Activated CD4-positive, alpha-beta T cell treated with anti-CD3 and anti-CD28 coated beads, Interleukin-2, amount 50 U/mL, for 48 hours (primary cell): ENCODE data around the gene TGFB1I1.
"Not testable (repeated sequence)": the region's sequence is repeated elsewhere in the genome, so short reads cannot be mapped to it uniquely, and the experiment has no call there.

Source experiments
- DNase-seq, 2 experiments: peaks; one replicate each; pipeline ENCODE4 v3.0.0-alpha.2; 2020

The TGFB1I1 gene

DNA sequence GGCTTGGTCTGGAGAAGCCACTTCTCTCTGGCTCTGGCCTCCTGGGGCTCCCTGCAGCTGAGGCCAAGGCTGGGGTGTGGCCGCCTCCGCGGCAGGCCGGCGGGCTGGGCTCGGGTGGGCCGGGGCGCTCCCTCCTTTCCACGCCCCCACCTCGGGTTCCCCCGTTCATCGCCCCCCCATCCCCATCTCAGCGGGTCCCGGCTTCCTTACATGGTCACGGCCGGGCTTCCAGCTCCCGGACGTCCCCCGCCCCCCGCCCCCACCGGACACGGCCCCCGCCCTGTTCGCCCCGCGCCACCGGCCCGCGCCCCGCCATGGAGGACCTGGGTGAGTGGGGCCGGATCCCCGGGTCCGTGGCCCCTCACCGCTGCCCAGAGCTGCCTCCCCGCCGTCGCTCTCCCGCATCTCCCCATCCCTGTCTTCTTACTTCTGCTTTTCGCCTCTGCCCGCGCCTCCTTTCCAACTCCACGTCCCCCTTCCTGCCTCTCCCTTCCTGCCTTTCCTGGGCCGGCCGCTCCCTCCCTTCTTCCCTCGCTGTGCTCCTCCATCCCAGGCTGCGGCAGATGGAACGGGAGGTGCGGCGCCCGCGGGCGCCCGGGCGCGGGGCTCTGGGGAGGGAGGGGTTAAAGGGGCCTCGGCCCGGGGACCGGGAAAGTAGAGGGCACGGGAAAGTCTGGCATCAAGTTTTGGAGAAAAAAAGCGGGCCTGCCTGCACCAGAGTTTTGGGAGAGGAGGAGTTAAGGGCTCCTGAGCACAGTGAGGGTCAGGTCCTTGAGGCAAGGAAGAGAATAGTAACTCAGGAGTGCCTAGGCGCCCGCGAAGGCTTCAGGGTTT, at the start of gene TGFB1I1:
TSS of gene TGFB1I1 (plus strand) at position 278 of the 834 bp plus-strand sequence. CDS start at position 315, 37 bp downstream.
- DNase-seq, result no peak

DNA sequence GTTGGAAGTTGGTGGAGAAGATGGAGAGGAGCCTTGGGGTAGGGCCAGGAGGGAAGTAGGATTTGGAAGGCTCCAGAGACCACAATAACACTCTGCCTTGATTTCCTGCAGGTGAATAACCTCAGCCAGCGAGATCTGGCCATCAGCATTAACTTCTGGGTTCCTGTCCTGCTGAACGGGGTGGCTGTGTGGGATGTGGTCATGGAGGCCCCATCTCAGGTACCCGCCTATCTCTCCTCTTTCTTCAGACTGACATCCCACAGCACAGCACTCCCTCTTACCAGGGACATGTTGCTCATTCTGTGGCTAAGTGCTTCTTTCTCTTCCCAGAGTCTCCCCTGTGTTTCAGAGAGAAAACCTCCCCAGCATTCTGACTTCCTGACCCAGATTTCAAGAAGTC, 48.7 kb upstream of the TGFB1I1 start:
- no peak for DNase-seq

DNA sequence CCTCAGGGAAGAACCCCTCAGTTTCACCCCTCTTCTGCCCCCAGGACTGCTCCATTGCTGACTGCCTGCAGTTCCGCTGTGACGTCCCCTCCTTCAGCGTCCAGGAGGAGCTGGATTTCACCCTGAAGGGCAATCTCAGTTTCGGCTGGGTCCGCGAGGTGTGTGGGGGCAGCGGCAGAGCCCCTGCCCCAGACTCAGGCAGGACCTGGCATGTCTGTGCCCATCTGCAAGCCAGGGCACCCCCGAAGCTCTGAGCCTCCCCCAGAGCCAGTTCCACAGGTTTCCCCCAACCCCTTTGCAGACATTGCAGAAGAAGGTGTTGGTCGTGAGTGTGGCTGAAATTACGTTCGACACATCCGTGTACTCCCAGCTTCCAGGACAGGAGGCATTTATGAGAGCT, 48.2 kb upstream of the TGFB1I1 start:
- DNase-seq, result no peak

DNA sequence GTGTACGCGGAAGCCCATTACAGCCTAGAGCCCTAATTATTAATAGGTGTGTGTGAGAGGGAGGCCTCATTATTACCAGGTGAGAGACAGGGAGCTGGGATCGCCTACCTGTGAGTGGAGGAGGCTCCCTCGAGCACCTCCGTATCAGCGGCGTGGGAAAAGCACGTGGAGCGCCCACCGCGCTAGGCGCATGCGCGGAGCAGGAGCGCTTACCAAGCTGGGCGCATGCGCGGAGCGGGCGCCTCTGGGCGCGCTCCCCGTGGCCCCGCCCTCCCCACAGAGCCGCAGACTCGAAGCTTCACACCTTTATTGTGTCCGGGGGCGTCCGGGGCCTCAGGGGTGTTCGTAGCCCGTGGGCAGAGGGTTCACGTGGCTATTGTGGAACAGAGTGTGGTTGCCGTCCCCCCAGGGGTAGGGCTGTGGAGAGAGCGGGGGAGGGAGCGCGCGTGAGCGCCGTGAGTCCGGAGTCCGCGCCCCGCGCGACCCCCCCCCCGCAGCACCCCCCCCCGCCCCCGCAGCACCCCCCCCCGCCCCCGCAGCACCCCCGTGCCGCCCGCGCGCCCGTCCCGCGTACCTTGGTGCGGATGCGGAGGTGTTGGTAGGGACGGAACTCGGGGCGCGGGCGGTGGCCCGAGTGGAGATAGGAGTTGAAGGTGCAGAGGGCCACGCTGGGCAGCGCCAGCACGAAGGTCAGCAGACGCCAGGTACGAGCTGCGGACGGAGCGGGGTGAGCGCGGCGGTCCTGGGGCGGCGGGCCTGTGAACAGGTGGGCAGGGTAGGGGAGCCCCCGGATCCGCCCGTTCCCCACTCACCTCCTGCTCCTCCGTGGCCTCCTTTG, 44.3 kb upstream of the TGFB1I1 start:
- peak; percentile 38 to 44 for DNase-seq

DNA sequence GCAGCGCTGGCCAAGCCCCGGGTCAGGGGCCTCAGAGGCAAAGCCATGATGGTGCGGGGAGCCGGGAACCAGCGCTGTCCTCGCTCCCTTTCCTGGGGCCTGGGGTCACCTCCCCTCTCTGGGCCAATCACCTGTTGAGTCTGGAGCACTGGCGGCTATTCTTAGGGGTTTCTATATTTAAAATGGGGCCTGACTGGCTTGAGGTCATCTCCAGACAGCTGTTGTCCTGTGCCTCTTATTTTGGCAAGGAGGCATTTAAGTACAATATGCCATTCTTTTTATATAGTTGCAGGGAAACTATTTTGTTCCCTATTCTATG, 43.7 kb upstream of the TGFB1I1 start, which contains the start of gene COX6A2:
TSS of gene COX6A2 (minus strand) at position 82 of the 319 bp plus-strand sequence. CDS start at position 47, 35 bp downstream.
- DNase-seq, result no peak

DNA sequence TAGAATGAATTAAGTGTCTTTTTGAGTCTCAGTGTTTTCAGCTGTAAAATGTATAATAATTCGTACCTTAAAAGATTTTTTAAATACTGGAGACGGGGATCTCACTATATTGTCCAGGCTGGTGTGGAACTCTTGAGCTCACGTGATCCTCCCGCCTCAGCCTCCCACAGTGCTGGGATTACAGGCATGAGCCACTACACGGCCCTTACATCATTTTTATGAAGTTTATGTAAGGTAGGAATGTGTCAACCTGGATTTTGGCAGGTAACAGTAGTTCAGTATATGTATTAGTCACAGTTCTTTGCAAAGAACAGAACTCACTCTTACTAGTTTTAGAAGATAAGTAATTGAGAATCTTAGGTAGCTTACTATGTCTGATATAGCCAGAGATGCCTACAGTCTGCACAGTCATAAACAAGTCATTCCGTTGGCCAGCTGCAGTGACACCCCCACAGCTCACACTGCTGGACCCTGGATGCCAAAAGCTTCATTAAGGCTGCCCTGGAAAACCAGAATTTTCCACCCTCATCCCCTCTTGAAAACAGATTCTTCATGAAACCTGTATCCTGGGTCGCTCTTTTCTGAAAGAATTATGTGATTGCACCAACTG, 43.2 kb upstream of the TGFB1I1 start:
- no peak for DNase-seq

DNA sequence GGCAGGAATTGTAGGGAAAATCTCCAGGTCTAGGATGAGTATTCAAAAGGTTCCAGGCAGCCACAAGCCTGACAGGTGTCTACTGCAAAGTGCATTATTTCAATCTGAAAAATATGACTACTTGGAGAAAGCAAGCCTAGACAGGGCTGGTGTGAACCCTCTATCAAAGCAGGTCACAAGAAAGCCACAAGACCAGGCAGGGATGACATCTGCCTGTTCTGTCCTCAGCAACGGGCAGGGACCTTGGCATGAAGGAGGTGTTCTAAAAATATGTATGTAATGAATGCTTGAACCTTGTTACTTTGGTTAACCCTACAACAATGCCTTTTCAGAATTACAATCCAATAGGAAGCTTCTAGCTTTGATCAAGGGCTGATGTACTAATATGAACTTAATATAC, 42.6 kb upstream of the TGFB1I1 start:
- DNase-seq, result no peak

DNA sequence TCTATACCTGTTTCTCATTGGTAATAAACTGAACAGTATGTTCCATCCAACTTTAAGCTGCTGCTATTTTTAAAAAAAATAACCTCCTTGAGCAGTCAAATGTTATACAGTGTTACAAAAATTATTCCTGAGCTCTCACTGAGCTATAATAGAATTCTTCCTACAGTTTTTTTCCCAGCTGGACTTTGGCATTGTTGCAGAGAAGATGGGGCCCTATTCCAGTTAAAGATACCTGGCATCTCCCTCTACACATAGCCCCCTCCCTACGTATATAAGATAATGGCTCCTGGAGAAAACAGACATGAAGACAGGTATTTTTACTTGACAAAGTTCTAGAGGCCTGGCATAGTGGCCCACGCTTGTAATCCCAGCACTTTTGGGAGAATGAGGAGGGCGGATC, 42.2 kb upstream of the TGFB1I1 start:
- DNase-seq, result no peak

DNA sequence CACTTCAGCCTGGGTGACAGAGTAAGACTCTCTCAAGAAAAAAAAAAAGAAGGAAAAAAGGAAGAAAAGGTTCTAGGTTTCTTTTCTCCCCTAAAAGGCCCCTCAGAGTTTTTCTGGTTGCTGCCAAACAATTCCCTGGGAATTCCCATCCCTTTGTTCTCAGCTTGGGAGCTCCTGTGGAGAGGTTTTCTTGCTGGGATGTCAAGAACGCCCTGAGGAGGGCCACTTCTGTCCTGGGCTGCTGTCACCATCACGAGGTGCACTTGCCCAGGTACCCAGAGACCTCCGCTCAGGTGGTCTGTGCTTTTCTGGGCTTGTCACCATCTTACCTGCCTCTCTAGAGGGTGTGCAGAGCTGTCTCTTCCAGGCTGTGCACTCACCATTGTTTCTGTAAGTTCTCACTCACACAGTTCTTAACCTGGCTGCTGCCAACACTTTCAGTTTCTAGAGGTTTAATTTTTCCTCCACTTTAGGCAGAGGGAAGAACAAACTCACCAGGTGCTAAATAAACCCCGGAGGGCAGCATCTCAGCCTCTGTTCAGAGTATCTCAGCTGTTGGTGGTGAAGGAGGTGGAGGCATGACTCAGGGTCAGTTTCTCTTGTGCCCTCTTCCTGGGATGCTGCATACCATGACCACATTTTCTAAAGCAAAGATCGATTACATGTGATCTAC, 41.4 kb upstream of the TGFB1I1 start:
- no peak for DNase-seq

DNA sequence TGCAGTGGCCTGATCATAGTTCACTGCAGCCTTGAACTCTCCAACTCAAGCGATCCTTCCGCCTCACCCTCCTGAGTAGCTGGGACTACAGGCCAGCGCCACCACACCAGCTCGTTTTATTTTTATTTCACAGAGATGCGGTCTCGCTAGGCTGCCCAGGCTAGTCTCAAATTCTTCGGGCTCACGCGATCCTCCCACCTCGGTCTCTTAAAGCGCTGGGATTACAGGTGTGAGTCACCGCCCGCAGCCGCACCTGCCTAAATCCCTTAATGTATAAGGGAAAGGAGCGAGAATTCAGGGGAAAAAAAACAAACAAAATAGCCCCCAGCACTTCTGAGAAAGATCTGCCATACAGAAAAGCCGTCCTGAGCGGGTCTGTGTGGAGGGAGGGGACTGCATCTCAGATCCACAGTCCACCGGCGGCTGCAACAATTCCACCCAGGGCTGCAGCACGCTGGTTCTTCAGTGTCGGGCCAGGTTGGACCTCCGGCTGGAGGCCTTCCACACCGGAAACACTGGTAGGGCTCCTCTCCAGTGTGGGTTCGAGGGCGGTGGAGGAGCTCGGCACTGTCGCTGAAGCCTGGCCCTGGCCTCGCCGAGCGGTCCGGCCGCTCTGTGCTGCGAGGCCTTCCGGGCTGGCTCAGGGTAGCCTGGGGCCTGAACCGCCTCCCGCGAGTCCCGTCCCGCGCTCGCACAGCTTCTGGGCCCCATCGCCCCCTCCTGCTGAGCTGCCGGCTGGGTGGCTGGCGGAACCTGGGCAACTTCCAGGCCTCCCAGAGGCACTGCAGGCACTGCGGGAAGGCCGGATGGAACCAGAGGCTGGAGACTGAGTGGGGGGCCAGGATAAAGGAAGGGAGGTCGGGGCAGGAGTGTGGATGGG, 36.4 kb upstream of the TGFB1I1 start:
- no peak for DNase-seq

DNA sequence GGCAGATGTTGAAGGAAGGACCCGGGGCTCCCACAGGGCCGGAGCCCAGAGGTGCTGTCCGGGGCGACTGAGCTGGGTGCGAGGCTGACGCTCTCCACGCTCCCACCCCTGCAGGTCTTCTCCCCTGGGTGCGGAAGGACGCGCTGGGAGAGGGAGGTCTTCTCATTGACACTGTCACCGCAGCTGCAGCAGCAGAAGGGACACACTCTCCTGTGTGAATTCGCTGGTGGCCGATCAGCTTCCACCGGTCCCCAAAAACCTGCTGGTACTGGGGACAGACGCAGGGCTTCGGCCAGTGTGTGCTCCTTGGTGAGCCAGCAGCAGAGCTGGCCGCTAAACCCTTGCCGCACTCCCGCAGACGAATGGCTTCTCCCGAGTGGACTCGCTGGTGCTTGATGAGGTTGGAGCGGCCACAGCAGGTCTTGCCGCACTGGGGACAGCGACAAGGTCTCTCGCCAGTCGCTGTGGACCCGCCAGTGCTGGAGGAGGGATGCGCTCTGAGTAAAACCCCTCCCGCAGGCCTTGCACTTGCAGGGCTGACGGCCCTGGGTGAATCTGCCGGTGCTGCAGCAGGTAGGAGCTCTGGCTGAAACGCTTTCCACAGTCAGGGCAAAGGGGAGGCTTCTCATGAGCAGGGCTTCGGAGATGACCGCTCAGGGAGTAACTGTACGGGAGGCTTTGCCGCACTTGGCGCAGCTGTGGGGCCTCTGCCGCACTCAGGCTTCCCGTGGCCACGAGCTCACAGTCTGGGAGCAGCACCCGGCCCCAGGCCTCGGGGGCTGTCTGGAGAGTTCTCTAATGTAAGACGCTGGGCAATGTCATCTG, 35.5 kb upstream of the TGFB1I1 start:
- DNase-seq, result no peak

DNA sequence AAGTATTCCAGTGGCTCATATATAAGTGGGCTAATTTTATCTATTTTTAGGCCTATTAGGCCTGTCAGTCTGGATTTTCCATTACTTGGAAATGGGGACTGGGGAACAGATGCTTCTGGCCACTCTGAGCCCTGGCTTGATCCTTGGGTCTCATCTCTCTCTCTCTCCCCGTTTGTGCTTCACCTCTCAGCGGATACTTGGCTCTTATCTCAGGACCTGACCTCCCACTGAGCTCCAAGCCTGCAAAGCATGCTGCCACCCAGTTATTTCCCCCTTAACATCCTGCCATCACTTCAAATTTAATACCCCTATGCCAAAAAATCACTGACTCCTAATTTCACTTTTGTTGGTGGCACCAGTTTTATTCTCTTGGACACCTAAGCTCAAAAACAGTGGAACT, 33.5 kb upstream of the TGFB1I1 start:
- DNase-seq, result no peak

DNA sequence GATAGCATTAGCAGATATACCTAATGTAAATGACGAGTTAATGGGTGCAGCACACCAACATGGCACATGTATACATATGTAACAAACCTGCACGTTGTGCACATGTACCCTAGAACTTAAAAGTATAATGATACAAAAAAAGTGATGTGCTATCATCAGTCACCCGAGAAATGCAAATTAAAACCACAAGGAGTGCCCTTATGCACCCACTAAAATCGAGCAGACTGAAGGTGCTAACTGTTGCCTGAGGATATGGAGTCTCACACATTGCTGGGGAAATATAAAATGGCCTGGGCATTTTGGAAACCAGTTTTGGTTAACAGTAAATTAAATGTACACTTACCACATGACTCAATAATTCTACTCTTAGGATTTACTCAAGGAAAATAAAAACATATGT, 32.9 kb upstream of the TGFB1I1 start:
- DNase-seq, result not testable (repeated sequence)

DNA sequence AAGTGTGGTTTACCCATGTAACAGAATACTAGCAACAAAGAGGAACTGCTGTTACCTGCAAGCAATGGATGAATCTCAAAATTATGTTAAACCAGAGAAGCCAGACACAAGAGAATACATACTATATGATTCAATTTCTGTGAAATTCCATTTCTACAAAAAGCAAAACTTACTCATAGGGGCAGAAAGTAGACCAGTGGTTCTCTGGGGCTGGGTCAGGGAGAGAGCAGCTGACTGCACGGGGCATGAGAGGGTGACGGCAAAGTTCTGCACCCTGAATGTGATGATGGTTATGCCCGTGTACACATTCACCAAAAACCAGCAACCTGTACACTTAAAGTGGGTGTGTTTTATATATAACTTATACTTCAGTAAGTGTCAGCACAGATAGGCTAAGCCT, 32.4 kb upstream of the TGFB1I1 start:
- no peak for DNase-seq

DNA sequence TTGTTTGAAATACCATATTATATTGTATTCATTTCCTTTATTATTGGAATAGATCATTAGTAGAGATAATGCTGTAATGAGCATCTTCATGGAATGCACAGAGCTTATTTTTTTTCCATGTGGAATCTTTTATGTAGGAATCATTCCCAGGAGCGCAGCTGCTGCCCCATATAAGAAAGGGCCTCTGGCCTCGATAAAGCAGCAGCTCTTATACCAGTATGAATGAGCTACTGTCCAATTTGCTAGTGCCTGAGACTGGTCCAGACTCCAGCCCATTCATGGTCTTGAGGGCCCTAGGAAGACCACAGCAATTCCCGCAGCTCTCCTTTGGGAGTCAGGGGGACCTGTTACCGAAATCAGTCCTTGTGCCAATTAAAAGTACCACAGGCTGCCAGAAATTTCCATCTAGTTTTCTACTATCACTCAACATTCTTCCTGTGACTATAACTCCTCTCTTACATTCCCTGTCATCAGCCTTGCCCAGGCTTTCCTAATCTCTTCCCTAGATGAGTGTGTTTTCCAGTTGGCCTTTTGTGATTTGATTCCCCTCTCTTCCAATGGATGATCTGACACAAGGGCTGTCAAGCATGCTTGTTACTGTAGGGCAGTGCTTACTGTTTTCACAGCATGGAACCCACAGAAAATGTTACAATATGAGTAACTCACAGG, 31.3 kb upstream of the TGFB1I1 start:
- no peak for DNase-seq

DNA sequence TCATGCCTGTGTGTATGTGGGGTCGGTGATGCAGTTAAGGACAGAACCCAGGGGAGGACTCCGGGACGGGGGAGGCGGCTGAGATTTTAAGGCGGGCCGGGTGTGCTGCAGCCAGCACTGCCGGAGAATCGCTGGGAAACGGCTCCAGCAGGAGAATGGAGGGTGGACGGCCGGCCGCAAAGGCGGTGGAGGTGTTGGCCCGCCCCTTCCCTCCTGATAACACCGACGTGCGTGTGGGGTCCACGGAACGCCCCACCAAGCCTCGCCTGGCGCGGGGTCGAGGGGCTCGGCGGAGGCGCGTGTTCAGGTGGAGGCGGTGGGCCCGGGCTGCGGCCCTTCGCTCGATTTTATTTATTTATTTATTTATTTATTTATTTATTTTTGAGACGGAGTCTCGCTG, 30.0 kb upstream of the TGFB1I1 start:
- DNase-seq, result no peak

DNA sequence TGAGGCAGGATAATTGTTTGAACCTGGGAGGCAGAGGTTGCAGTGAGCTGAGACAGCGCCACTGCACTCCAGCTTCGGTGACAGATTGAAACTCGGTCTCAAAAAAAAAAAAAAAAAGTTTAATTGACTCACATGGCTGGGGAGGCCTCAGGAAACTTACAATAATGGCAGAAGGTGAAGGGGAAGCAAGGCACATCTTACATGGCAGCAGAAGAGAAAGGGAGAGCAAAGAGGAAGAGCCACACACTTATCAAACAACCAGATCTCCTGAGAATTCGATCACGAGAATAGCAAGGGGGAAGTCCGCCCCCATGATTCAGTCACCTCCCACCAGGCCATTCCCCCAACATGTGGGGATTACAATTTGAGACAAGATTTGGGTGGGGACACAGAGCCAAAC, 26.0 kb upstream of the TGFB1I1 start:
- not testable (repeated sequence) for DNase-seq

DNA sequence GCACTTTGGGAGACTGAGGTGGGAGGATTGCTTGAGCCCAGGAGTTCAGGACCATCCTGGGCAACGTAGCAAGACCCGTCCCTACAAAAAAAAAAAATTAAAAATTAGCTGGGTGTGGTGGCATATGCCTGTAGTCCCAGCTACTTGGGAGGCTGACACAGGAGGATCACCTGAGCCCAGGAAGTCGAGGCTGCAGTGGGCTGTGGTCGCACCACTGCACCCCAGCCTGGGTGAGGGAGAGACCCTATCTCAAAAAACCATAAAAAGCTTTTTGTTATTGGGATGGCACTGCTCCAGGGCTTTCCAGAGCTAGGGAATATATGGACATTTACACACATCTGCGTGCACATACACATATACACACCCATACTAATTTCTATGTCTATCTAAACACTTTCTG, 20.8 kb upstream of the TGFB1I1 start:
- DNase-seq, result no peak

DNA sequence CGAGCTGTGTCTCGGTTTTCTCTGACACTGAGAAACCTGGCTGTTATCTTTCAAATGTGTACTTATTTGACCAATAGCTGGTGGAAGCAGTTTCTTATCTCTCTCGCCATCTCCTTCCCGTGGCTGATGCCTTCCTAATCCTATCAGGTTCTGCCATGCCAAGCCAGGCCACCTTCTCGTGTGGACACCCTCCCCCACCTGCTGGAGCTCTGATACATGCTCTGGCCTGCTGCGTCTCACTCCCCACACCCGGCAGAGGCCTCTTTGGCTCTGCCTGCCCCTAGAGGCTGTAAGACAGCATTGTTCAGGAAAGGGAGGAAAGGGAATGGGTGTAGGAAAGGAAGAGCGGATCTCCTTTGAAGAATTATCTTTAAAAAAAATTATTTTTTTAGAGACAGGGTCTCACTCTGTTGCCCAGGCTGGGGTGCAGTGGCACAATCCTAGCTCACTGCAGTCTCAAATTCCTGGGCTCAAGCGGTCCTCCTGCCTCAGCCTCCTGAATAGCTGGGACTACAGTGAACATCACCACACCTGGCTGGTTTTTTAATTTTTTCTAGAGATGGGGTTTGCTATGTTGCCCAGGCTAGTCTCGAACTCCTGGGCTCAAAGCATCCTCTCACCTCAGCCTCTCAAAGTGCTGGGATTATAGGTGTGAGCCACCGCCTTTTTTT, 20.1 kb upstream of the TGFB1I1 start:
- no peak for DNase-seq

DNA sequence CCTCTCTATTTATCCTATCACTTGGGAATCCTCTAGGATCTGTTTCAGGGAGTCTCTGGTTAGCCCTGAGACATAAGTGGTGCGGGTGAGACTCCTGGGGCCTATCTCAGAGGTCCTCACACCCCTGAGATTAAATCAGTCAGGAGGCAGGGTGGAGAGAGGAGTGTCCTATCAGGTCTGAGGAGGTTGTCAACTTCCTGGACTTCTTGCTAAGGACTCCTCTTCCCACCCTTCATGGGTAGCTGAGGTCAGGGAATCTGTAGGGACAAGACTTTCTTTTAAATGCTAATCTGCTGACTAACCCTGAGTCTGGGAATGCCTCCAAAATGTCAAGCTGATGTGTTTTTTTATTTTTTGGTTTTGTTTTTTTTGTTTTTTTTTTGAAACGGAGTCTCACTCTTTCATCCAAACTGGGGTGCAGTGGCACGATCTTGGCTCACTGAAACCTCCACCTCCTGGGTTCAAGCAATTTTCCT, 19.3 kb upstream of the TGFB1I1 start:
- no peak for DNase-seq
